Measurements from ENCODE around the gene DGKD.

The DGKD gene

GRCh38 chr2:233433794-233434193 lies 79.5 kb downstream of the DGKD start:
- DNase-seq = no peak

GRCh38 chr2:233434666-233435330 lies 80.5 kb downstream of the DGKD start:
- DNase-seq = peak; percentile 36

GRCh38 chr2:233435436-233436190 lies 81.3 kb downstream of the DGKD start:
- DNase-seq = no peak

- no peak for DNase-seq
Measured at GRCh38 chr2:233436191-233436581, 81.9 kb downstream of the DGKD start.

- no peak for DNase-seq
Measured at GRCh38 chr2:233436691-233437438, 82.6 kb downstream of the DGKD start.

- no peak for DNase-seq
Measured at GRCh38 chr2:233437439-233437955, 83.2 kb downstream of the DGKD start.

- DNase-seq = no peak
Measured at GRCh38 chr2:233438573-233439147, 84.4 kb downstream of the DGKD start.

- DNase-seq = no peak
Measured at GRCh38 chr2:233439191-233439590, 84.9 kb downstream of the DGKD start.

GRCh38 chr2:233440314-233440713 lies 86.0 kb downstream of the DGKD start:
- DNase-seq = no peak

- no peak for DNase-seq
Measured at GRCh38 chr2:233440714-233441113, 86.4 kb downstream of the DGKD start.

- DNase-seq = no peak
Measured at GRCh38 chr2:233441161-233442027, 87.1 kb downstream of the DGKD start.

GRCh38 chr2:233442028-233442310 lies 87.7 kb downstream of the DGKD start:
- no peak for DNase-seq

GRCh38 chr2:233443511-233444183 lies 89.4 kb downstream of the DGKD start:
- DNase-seq = peak; percentile 60

- no peak for DNase-seq
Measured at GRCh38 chr2:233444501-233444900, 90.2 kb downstream of the DGKD start.

- no peak for DNase-seq
Measured at GRCh38 chr2:233445152-233445830, 91.0 kb downstream of the DGKD start.

GRCh38 chr2:233446121-233446520 lies 91.8 kb downstream of the DGKD start:
- no peak for DNase-seq

GRCh38 chr2:233446606-233447305 lies 92.5 kb downstream of the DGKD start:
- no peak for DNase-seq

GRCh38 chr2:233447506-233448219 lies 93.4 kb downstream of the DGKD start:
- DNase-seq = no peak

- DNase-seq = no peak
Measured at GRCh38 chr2:233448220-233448559, 93.9 kb downstream of the DGKD start.

GRCh38 chr2:233448575-233448974 lies 94.3 kb downstream of the DGKD start:
- DNase-seq = no peak

Measured in inflammatory macrophage treated with lipopolysaccharide for 4 hours (primary cell).